GM12801 (cell line): ENCODE measurements around the gene ACVR1.

Experiments used
- CTCF ChIP-seq: IDR thresholded peaks from one replicate; pipeline ENCODE4 v1.5.1; 2011; ENCODE audit warnings: control low read depth; ENCODE audit not compliant: insufficient read length; ENCODE audit errors: extremely low read depth

Gene ACVR1

GRCh38 chr2:157743051-157743450 is 133.1 kb downstream of the ACVR1 start:
- TF ChIP-seq CTCF = no peak

- no peak for TF ChIP-seq CTCF
Observed at GRCh38 chr2:157741819-157742484, 134.2 kb downstream of the ACVR1 start.

- no peak for TF ChIP-seq CTCF
Observed at GRCh38 chr2:157737656-157738055, 138.5 kb downstream of the ACVR1 start.

GRCh38 chr2:157735532-157735931 is 140.6 kb downstream of the ACVR1 start:
- TF ChIP-seq CTCF = no peak

GRCh38 chr2:157733263-157733662 is 142.9 kb downstream of the ACVR1 start:
- no peak for TF ChIP-seq CTCF

- TF ChIP-seq CTCF = no peak
Observed at GRCh38 chr2:157732596-157732995, 143.5 kb downstream of the ACVR1 start.

GRCh38 chr2:157727693-157728092 is 148.4 kb downstream of the ACVR1 start:
- no peak for TF ChIP-seq CTCF
